Mucosa of descending colon (tissue), 3 donors: ENCODE measurements around the gene E2F6. TPM values are rescaled to one million over a fixed set of nuclear protein-coding genes. Genes with fewer than 3 reads are reported as not detected.

Experiments
- ATAC-seq: fragments of 200-7000 bp; cut with Tn5 transposase; one replicate; pipeline ENCODE4 v1.9.1; 2020; ENCODE audit warnings: mild to moderate bottlenecking, moderate library complexity
- DNase-seq, 3 donors: peaks; one replicate each; pipeline ENCODE4 v3.0.0-alpha.2; 2020
- H3K36me3 ChIP-seq: fragments of 200-600 bp; one replicate; pipeline ENCODE4 v1.8.0; 2021; ENCODE audit warnings: low read depth, mild to moderate bottlenecking
- H3K4me1 ChIP-seq: fragments of 200-600 bp; one replicate; pipeline ENCODE4 v1.8.0; 2021; ENCODE audit warnings: low read depth, mild to moderate bottlenecking
- H3K4me3 ChIP-seq: fragments of 200-600 bp; one replicate; pipeline ENCODE4 v1.8.0; 2021; ENCODE audit warnings: mild to moderate bottlenecking
- H3K9me3 ChIP-seq: fragments of 200-600 bp; one replicate; pipeline ENCODE4 v1.8.0; 2021; ENCODE audit warnings: mild to moderate bottlenecking
- intact Hi-C, 2 donors: fragments of 100-400 bp; cut with DNase I in 1 of 2; cut with micrococcal nuclease in 1 of 2; formaldehyde crosslinking; loops; one replicate each; pipeline versions ENCODE4 v1.11.0 to v1.11.1; 2022; cut with DNase I, micrococcal nuclease
- total RNA-seq, 3 donors: library from RNA; stranded (reverse); fragmentation: NEBNext Ultra II Directional in 2 of 3; extraction: Animal tissue kit (Norgen Biotek cat#: 25700) in 2 of 3; gene quantifications; one replicate each; pipeline versions ENCODE4 v1.2.1 to v1.2.4, GENCODE V29; 2021 to 2023
- TF ChIP-seq, protein P1 (sequence below): fragments of 200-600 bp; IDR thresholded peaks from one replicate; pipeline ENCODE4 v1.8.0; 2022; ENCODE audit warnings: antibody characterized with exemption, mild to moderate bottlenecking
- donor health status: DM: no; HTN: no; CAD: no; lungs with moderate emphysema.
- donor health status: DM: no; HTN: no; CAD: no.
- donor health status: DM: no; HTN: yes; CAD: no.

Gene E2F6
- total RNA-seq, 3 donors from 2014 or later, result 4.3 to 12.6 (median 5.6) TPM

DNA sequence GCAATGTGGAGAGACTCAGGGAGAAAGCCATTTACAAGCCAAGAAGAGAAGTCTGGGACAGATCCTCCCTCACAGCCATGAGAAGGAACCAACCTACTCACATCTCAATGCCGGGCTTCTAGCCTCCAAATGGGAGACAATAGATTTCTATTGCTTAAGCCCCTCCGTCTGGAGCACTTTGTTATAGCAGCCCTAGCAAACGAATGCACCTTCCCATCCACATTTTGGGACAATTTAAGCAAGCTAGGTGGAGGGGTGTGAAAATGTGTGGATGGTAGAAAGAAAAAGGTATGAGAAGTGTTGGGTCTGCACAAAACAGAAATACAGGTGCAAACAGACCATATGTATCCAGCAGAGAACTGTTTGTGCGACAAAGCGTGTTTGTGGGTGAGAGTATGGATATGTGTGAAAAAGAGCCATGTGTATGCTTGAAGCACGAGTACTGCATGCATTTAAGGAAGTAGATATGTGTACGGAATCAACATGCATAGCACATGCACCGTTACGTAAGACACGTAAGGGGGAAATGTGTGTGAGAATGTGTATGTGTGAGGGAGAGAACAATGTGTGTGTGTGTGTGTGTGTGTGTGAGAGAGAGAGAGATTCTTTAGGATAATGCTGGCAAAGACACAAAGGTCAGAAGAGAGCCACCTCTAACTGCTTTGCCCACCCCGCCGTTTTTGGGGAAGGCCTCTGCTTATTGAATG, 13.1 kb upstream of the E2F6 start:
- Histone ChIP-seq H3K36me3 (no peaks in the 10 kb centered on the region), H3K4me3 (no peak overlapping the region), H3K9me3 (no peaks in the 10 kb centered on the region), H3K4me1 (peaks cover 4% of the 10 kb centered on the region)
- intact Hi-C loops, result loop anchor here in 1 of 2 donors (5.0 kb wide), 1 partner anchor 103 kb away; no protein-coding TSS in a partner anchor
- DNase-seq, result no peak
- ATAC-seq, result no peak
- TF ChIP-seq, protein P1, sequence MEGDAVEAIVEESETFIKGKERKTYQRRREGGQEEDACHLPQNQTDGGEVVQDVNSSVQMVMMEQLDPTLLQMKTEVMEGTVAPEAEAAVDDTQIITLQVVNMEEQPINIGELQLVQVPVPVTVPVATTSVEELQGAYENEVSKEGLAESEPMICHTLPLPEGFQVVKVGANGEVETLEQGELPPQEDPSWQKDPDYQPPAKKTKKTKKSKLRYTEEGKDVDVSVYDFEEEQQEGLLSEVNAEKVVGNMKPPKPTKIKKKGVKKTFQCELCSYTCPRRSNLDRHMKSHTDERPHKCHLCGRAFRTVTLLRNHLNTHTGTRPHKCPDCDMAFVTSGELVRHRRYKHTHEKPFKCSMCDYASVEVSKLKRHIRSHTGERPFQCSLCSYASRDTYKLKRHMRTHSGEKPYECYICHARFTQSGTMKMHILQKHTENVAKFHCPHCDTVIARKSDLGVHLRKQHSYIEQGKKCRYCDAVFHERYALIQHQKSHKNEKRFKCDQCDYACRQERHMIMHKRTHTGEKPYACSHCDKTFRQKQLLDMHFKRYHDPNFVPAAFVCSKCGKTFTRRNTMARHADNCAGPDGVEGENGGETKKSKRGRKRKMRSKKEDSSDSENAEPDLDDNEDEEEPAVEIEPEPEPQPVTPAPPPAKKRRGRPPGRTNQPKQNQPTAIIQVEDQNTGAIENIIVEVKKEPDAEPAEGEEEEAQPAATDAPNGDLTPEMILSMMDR, result no peak

GRCh38 chr2:11477994-11478393, 12.0 kb upstream of the E2F6 start:
- intact Hi-C loops, result loop anchor here in 1 of 2 donors (5.0 kb wide), 1 partner anchor 104 kb away; no protein-coding TSS in a partner anchor

DNA sequence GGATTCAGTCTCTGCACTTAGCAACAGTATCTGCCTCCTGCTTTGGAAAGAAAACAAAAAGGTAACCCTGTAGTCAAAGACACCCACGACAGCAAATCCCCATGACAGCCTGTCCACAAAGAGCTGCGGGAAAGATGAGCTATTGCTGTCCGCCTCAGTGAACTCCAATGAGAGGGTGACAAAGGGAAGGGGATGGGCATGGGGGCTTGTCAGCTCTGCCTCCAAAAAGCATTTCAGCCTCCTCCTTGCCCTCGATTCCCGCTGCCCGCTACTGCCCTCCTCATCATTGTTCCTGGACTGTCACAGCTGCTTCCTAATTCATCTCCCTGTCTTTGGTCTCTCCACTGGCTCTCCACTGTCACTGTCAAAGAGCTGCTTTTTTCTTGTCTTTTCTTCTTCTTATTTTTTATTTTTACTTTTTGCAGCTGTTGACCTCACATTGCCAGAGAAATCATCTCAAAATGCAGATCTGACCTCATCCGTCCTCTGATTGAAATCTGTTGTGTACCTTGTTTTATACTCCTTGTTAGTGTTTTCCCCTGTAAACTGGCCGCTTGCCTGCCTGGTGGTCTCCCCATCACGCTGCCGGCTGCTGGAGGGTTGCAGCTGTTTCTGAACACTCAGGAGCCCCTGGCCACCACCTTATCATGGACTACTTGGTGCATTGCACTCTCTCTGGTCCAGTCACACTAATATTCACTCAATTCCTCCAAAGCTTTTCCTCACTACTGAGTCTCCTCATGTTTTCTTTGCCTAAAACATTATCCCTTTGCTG, 7.9 kb upstream of the E2F6 start:
- Histone ChIP-seq H3K4me3 (no peak overlapping the region), H3K4me1 (no peaks in the 10 kb centered on the region), H3K36me3 (no peaks in the 10 kb centered on the region), H3K9me3 (no peaks in the 10 kb centered on the region)
- TF ChIP-seq, protein P1, result no peak
- no peak for DNase-seq
- intact Hi-C loops, result no loop called here
- no peak for ATAC-seq

More at GRCh38 chr2:11477994-11478393, 12.0 kb upstream of the E2F6 start:
- TF ChIP-seq, protein P1, result peak; percentile 63
- DNase-seq, result peak in 2 of 3 donors; percentile 83 to 98
- Histone ChIP-seq H3K9me3 (no peaks in the 10 kb centered on the region), H3K4me3 (no peak overlapping the region), H3K4me1 (no peaks in the 10 kb centered on the region), H3K36me3 (no peaks in the 10 kb centered on the region)
- ATAC-seq, result peak; percentile 80

DNA sequence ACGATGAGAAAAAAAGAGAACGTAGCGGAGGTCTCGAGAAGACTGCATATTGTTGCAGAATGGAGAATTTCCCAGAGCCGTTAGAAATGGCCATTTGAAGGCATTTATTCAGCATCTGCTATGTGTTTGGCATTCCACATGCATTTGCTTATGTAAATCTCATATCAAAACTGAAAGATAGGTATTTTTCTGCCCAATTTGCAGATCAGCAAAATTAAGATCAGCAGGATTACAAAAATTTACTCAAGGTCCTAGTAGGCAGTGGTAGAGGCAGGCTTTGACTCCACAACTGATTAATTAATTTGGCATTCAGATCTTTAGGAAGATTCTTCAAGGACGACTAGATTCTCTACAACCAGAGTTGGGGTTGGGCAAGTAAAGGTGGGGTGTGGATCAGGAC, 1.8 kb upstream of the E2F6 start:
- Histone ChIP-seq H3K4me1 (peaks cover 14% of the 10 kb centered on the region), H3K9me3 (no peaks in the 10 kb centered on the region), H3K4me3 (no peak overlapping the region), H3K36me3 (no peaks in the 10 kb centered on the region)
- intact Hi-C loops, result no loop called here
- ATAC-seq (no peak), DNase-seq (no peak)
- TF ChIP-seq, protein P1, result no peak

DNA sequence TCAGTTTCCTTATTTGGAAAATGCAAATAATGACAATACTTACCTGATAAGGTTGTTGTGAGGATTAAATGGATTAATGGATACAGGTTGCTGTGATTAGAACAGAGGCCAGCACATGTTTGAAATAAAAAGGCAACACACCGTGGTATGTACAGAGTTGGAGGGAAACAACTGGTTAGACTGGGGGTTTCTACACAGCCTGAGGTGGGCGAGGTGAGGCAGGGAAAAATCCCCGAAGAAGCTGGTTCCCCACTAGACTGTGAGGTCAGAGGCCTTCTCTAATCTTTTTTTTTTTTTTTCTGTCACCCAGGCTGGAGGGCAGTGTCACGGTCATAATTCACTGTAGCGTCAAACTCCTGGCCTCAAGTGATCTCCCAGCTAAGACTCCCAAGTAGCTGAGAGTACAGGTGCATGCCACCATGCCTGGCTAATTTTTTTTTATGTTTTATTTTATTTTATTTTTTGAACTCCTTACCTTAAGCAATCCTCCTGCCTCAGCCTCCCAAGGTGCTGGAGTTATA, 1.2 kb upstream of the E2F6 start:
- Histone ChIP-seq H3K4me3 (no peak overlapping the region), H3K9me3 (no peaks in the 10 kb centered on the region), H3K36me3 (no peaks in the 10 kb centered on the region), H3K4me1 (peaks cover 14% of the 10 kb centered on the region)
- TF ChIP-seq, protein P1, result no peak
- ATAC-seq (no peak), DNase-seq (no peak)
- intact Hi-C loops, result no loop called here
